ENCODE measurements around the gene KDM5B.
"Not testable (repeated sequence)": the region's sequence is repeated elsewhere in the genome, so short reads cannot be mapped to it uniquely, and the experiment has no call there.

Gene KDM5B

GRCh38 chr1:202791077-202791747, 17.0 kb downstream of the KDM5B start:
- DNase-seq: no peak

- DNase-seq: no peak
These were observed 19.4 kb downstream of the KDM5B start for GRCh38 chr1:202788800-202789199.

GRCh38 chr1:202786804-202787203, 21.4 kb downstream of the KDM5B start:
- no peak for DNase-seq

- no peak for DNase-seq
These were observed 27.0 kb downstream of the KDM5B start for GRCh38 chr1:202781180-202781579.

- no peak for DNase-seq
These were observed 38.1 kb downstream of the KDM5B start for GRCh38 chr1:202770135-202770534.

GRCh38 chr1:202765721-202766120, 42.5 kb downstream of the KDM5B start:
- no peak for DNase-seq

GRCh38 chr1:202762019-202762418, 46.2 kb downstream of the KDM5B start:
- DNase-seq: no peak

GRCh38 chr1:202760589-202760988, 47.6 kb downstream of the KDM5B start:
- DNase-seq: no peak

- DNase-seq: no peak
These were observed 51.8 kb downstream of the KDM5B start for GRCh38 chr1:202756391-202756790.

GRCh38 chr1:202754293-202754692, 53.9 kb downstream of the KDM5B start:
- DNase-seq: no peak

GRCh38 chr1:202752774-202753173, 55.4 kb downstream of the KDM5B start:
- DNase-seq: no peak

GRCh38 chr1:202750761-202751160, 57.5 kb downstream of the KDM5B start:
- no peak for DNase-seq

GRCh38 chr1:202750024-202750423, 58.2 kb downstream of the KDM5B start:
- DNase-seq: no peak

- DNase-seq: no peak
These were observed 62.8 kb downstream of the KDM5B start for GRCh38 chr1:202745323-202745888.

- not testable (repeated sequence) for DNase-seq
These were observed 63.5 kb downstream of the KDM5B start for GRCh38 chr1:202744770-202745169.

GRCh38 chr1:202742496-202742895, 65.7 kb downstream of the KDM5B start:
- no peak for DNase-seq

- no peak for DNase-seq
These were observed 75.0 kb downstream of the KDM5B start for GRCh38 chr1:202733251-202733650.

- no peak for DNase-seq
These were observed 79.3 kb downstream of the KDM5B start for GRCh38 chr1:202728951-202729350.

GRCh38 chr1:202725526-202725925, 82.7 kb downstream of the KDM5B start:
- DNase-seq: no peak

GRCh38 chr1:202723708-202724107, 84.5 kb downstream of the KDM5B start:
- DNase-seq: no peak

GRCh38 chr1:202723046-202723445, 85.2 kb downstream of the KDM5B start:
- not testable (repeated sequence) for DNase-seq

GRCh38 chr1:202716654-202717053, 91.6 kb downstream of the KDM5B start:
- no peak for DNase-seq

GRCh38 chr1:202714202-202714601, 94.0 kb downstream of the KDM5B start:
- DNase-seq: not testable (repeated sequence)

GRCh38 chr1:202713110-202713509, 95.1 kb downstream of the KDM5B start:
- DNase-seq: no peak

Data from activated CD8-positive, alpha-beta memory T cell treated with anti-CD3 and anti-CD28 coated beads, Interleukin-2, amount 50 U/mL, for 4 hours (primary cell).